SK-N-SH treated with all-trans-retinoic acid at 6 μM for 48 hours (cell line): ENCODE measurements around the gene CAMK4.
"Not testable (repeated sequence)": the region's sequence is repeated elsewhere in the genome, so short reads cannot be mapped to it uniquely, and the experiment has no call there.

Source experiments
- ATAC-seq: fragments of 200-7000 bp; cut with Tn5 transposase; 3 replicates; pipeline ENCODE4 v1.9.1; 2020; ENCODE audit warnings: mild to moderate bottlenecking, moderate library complexity
- ARNTL ChIP-seq: fragments of 450-650 bp; formaldehyde crosslinking; IDR thresholded peaks from 2 replicates; pipeline ENCODE4 v1.5.0; 2020; ENCODE audit warnings: low read depth, mild to moderate bottlenecking, moderate library complexity, borderline replicate concordance
- BACH2 ChIP-seq: fragments of 250-450 bp; sonication (Bioruptor Pico); IDR thresholded peaks from 2 replicates; pipeline ENCODE4 v1.9.0; 2021; ENCODE audit warnings: mild to moderate bottlenecking, borderline replicate concordance
- CREB5 ChIP-seq: fragments of 250-450 bp; sonication (Bioruptor Pico); IDR thresholded peaks from 2 replicates; pipeline ENCODE4 v1.5.1; 2020; ENCODE audit warnings: low read depth, mild to moderate bottlenecking, moderate library complexity
- CSRNP3 ChIP-seq: fragments of 250-450 bp; sonication (Bioruptor Pico); IDR thresholded peaks from 2 replicates; pipeline ENCODE4 v1.5.1; 2021; ENCODE audit warnings: mild to moderate bottlenecking, moderate library complexity
- ESRRG ChIP-seq: fragments of 250-450 bp; sonication (Bioruptor Pico); IDR thresholded peaks from 2 replicates; pipeline ENCODE4 v1.6.1; 2021; ENCODE audit warnings: mild to moderate bottlenecking
- GLIS3 ChIP-seq: fragments of 250-450 bp; sonication (Bioruptor Pico); IDR thresholded peaks from 2 replicates; pipeline ENCODE4 v1.5.0; 2020; ENCODE audit warnings: mild to moderate bottlenecking, moderate library complexity
- ISL1 ChIP-seq: fragments of 250-450 bp; sonication (Bioruptor Pico); IDR thresholded peaks from 2 replicates; pipeline ENCODE4 v2.1.2; 2022; ENCODE audit warnings: mild to moderate bottlenecking, moderate library complexity
- PATZ1 ChIP-seq: fragments of 250-450 bp; sonication (Bioruptor Pico); IDR thresholded peaks from 2 replicates; pipeline ENCODE4 v1.8.0; 2020; ENCODE audit warnings: mild to moderate bottlenecking, moderate library complexity, borderline replicate concordance
- POU6F1 ChIP-seq: fragments of 250-450 bp; sonication (Bioruptor Pico); IDR thresholded peaks from 2 replicates; pipeline ENCODE4 v1.8.0; 2021; ENCODE audit warnings: low read depth, mild to moderate bottlenecking, moderate library complexity, borderline replicate concordance
- RARB ChIP-seq: fragments of 250-450 bp; sonication (Bioruptor Pico); IDR thresholded peaks from 2 replicates; pipeline ENCODE4 v1.8.0; 2021; ENCODE audit warnings: mild to moderate bottlenecking, moderate library complexity
- SNAI2 ChIP-seq: fragments of 250-450 bp; sonication (Bioruptor Pico); IDR thresholded peaks from 2 replicates; pipeline ENCODE4 v1.5.0; 2020; ENCODE audit warnings: mild to moderate bottlenecking, moderate library complexity
- TCF4 ChIP-seq: fragments of 250-450 bp; sonication (Bioruptor Pico); IDR thresholded peaks from 2 replicates; pipeline ENCODE4 v1.8.0; 2021; ENCODE audit warnings: mild to moderate bottlenecking, moderate library complexity, borderline replicate concordance
- TOX ChIP-seq: fragments of 250-450 bp; sonication (Bioruptor Pico); IDR thresholded peaks from 2 replicates; pipeline ENCODE4 v1.8.0; 2021; ENCODE audit warnings: mild to moderate bottlenecking, moderate library complexity, borderline replicate concordance
- TSHZ2 ChIP-seq: fragments of 250-450 bp; sonication (Bioruptor Pico); IDR thresholded peaks from 2 replicates; pipeline ENCODE4 v1.5.0; 2020; ENCODE audit warnings: mild to moderate bottlenecking, moderate library complexity
- ZC3H10 ChIP-seq: fragments of 250-450 bp; sonication (Bioruptor Pico); IDR thresholded peaks from 2 replicates; pipeline ENCODE4 v1.5.1; 2021; ENCODE audit warnings: mild to moderate bottlenecking, moderate library complexity
- ZFP3 ChIP-seq: fragments of 250-450 bp; sonication (Bioruptor Pico); IDR thresholded peaks from 2 replicates; pipeline ENCODE4 v1.5.0; 2020; ENCODE audit warnings: mild to moderate bottlenecking, moderate library complexity
- ZFP30 ChIP-seq: fragments of 450-650 bp; formaldehyde crosslinking; IDR thresholded peaks from 2 replicates; pipeline ENCODE4 v1.5.0; 2022; ENCODE audit warnings: mild to moderate bottlenecking, moderate library complexity
- ZNF565 ChIP-seq: fragments of 450-650 bp; formaldehyde crosslinking; conservative IDR thresholded peaks from 2 replicates; pipeline ENCODE4 v1.5.0; 2020; ENCODE audit warnings: low read depth, mild to moderate bottlenecking, moderate library complexity
- ZNF8 ChIP-seq: fragments of 450-650 bp; formaldehyde crosslinking; IDR thresholded peaks from 2 replicates; pipeline ENCODE4 v1.5.0; 2020; ENCODE audit warnings: mild to moderate bottlenecking, moderate library complexity

The CAMK4 gene

GRCh38 chr5:111301264-111301663, 77.1 kb downstream of the CAMK4 start:
- ATAC-seq, result no peak
- TF ChIP-seq ZNF565 (CRISPR knock-in tag), result no peak
- no peak for TF ChIP-seq TOX
- TF ChIP-seq CSRNP3, result no peak
- TF ChIP-seq PATZ1 (CRISPR knock-in tag), result no peak
- no peak for TF ChIP-seq ZFP3 (CRISPR knock-in tag)
- TF ChIP-seq CREB5 (CRISPR knock-in tag), result no peak
- TF ChIP-seq SNAI2 (CRISPR knock-in tag), result no peak
- TF ChIP-seq ZC3H10, result no peak
- no peak for TF ChIP-seq GLIS3 (CRISPR knock-in tag)

- not testable (repeated sequence) for ATAC-seq
Observed at GRCh38 chr5:111302043-111302442, 77.9 kb downstream of the CAMK4 start.

- ATAC-seq, result no peak
Observed at GRCh38 chr5:111308951-111309350, 84.8 kb downstream of the CAMK4 start.

GRCh38 chr5:111309384-111309783, 85.2 kb downstream of the CAMK4 start:
- no peak for ATAC-seq
- TF ChIP-seq TSHZ2 (CRISPR knock-in tag), result no peak
- no peak for TF ChIP-seq ARNTL (CRISPR knock-in tag)
- TF ChIP-seq ESRRG, result no peak
- TF ChIP-seq ZC3H10, result no peak
- TF ChIP-seq TCF4 (CRISPR knock-in tag), result no peak
- no peak for TF ChIP-seq PATZ1 (CRISPR knock-in tag)
- TF ChIP-seq ZNF8 (CRISPR knock-in tag), result no peak
- TF ChIP-seq ZFP30 (CRISPR knock-in tag), result no peak
- TF ChIP-seq ZFP3 (CRISPR knock-in tag), result no peak
- no peak for TF ChIP-seq GLIS3 (CRISPR knock-in tag)
- TF ChIP-seq CSRNP3, result no peak
- no peak for TF ChIP-seq ISL1 (CRISPR knock-in tag)
- TF ChIP-seq RARB (CRISPR knock-in tag), result no peak
- no peak for TF ChIP-seq POU6F1

More at GRCh38 chr5:111308951-111309350, 84.8 kb downstream of the CAMK4 start:
- TF ChIP-seq ZNF565 (CRISPR knock-in tag) (no peak), CSRNP3 (no peak), ZFP3 (CRISPR knock-in tag) (no peak), ISL1 (CRISPR knock-in tag) (no peak), SNAI2 (CRISPR knock-in tag) (no peak), ZC3H10 (no peak), TCF4 (CRISPR knock-in tag) (no peak), GLIS3 (CRISPR knock-in tag) (no peak), ESRRG (no peak), BACH2 (CRISPR knock-in tag) (no peak)
